ENCODE data around the gene SNX8. TPM values are rescaled to one million over a fixed set of nuclear protein-coding genes. Genes with fewer than 3 reads are reported as not detected.

Gene SNX8
- total and polyA plus RNA-seq, 2 donors (not counting 3 experiments of a cell fraction or from before 2014, with no cell fraction given), result 24.5 to 50.3 TPM

- H3K4me2 ChIP-seq (ENCODE audit: insufficient read depth, low read length), result no peak overlapping the region
- POLR2A ChIA-PET, result no interaction called here
- dilution Hi-C loops (cut with MboI; ENCODE audit: extremely low pct_ligation_motif_present, low sequenced_read_pairs), result no loop called here
- H3K9ac ChIP-seq (replicated peaks; ENCODE audit: extremely low read depth, insufficient read depth, low read length), result no peak overlapping the region
- H2AFZ ChIP-seq (ENCODE audit: low read depth, low read length), result no peak overlapping the region
- no peaks in the 10 kb centered on the region for H3K36me3 ChIP-seq (ENCODE audit: control insufficient read depth in 2 of 2, extremely low read depth in 1 of 2, insufficient read depth in 2 of 2, low read length in 2 of 2)
- H3K79me2 ChIP-seq (ENCODE audit: control insufficient read depth, insufficient read depth, low read length), result no peaks in the 10 kb centered on the region
- CTCF ChIA-PET, result no interaction called here
- no peaks in the 10 kb centered on the region for H3K9me1 ChIP-seq (replicated peaks; ENCODE audit: control insufficient read depth, extremely low read depth, insufficient read depth, low read length)
- no peaks in the 10 kb centered on the region for H3K27me3 ChIP-seq (ENCODE audit: control insufficient read depth in 2 of 2, insufficient read depth in 2 of 2, low read length in 2 of 2)
- no peaks in the 10 kb centered on the region for H3K4me1 ChIP-seq (ENCODE audit: control insufficient read depth, extremely low read depth, insufficient read depth, low read length)
- DNase-seq (ENCODE audit: low read depth, low spot score) (no peak), FAIRE-seq (no peak)
- no peak overlapping the region for H3K4me3 ChIP-seq (replicated peaks in 1 of 3; ENCODE audit: insufficient read depth in 1 of 3, low read depth in 1 of 3, low read length in 3 of 3)
- no peaks in the 10 kb centered on the region for H4K20me1 ChIP-seq (replicated peaks; ENCODE audit: control insufficient read depth, extremely low read depth, insufficient read depth, low read length)
- no peak for TF ChIP-seq MYC (IDR thresholded peaks at IDR 0.05; ENCODE audit: low read depth, low read length)
- no peak for TF ChIP-seq GATA2 (IDR thresholded peaks at IDR 0.05; ENCODE audit: insufficient read depth, insufficient read length, low read depth, low read length)
- TF ChIP-seq EZH2 (IDR thresholded peaks at IDR 0.05; ENCODE audit: borderline replicate concordance, low read depth, low read length, severe bottlenecking), result no peak
- TF ChIP-seq, protein P1, sequence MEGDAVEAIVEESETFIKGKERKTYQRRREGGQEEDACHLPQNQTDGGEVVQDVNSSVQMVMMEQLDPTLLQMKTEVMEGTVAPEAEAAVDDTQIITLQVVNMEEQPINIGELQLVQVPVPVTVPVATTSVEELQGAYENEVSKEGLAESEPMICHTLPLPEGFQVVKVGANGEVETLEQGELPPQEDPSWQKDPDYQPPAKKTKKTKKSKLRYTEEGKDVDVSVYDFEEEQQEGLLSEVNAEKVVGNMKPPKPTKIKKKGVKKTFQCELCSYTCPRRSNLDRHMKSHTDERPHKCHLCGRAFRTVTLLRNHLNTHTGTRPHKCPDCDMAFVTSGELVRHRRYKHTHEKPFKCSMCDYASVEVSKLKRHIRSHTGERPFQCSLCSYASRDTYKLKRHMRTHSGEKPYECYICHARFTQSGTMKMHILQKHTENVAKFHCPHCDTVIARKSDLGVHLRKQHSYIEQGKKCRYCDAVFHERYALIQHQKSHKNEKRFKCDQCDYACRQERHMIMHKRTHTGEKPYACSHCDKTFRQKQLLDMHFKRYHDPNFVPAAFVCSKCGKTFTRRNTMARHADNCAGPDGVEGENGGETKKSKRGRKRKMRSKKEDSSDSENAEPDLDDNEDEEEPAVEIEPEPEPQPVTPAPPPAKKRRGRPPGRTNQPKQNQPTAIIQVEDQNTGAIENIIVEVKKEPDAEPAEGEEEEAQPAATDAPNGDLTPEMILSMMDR (IDR thresholded peaks at IDR 0.05; ENCODE audit: extremely low read depth in 1 of 2, insufficient read depth in 1 of 2, low read depth in 1 of 2, low read length in 2 of 2), result no peak
- TF ChIP-seq POLR2AphosphoS5 (IDR thresholded peaks at IDR 0.05; ENCODE audit: insufficient read depth, low read depth, low read length), result no peak
- intact Hi-C loops (cut with micrococcal nuclease), result no loop called here
- no TSS peak for BruUV-seq (replicated peaks)
- no peak overlapping the region for H3K27ac ChIP-seq (ENCODE audit: insufficient read depth, low read depth, low read length)
- H3K9me3 ChIP-seq (replicated peaks; ENCODE audit: control insufficient read depth, insufficient read depth, low read length), result no peaks in the 10 kb centered on the region
These were observed 25.1 kb downstream of the SNX8 start for GRCh38 chr7:2289111-2289586.

- intact Hi-C loops (cut with micrococcal nuclease), result no loop called here
- Histone ChIP-seq H3K9me3 (replicated peaks; ENCODE audit: control insufficient read depth, insufficient read depth, low read length) (no peaks in the 10 kb centered on the region), H3K27me3 (ENCODE audit: control insufficient read depth in 2 of 2, insufficient read depth in 2 of 2, low read length in 2 of 2) (no peaks in the 10 kb centered on the region), H3K4me1 (ENCODE audit: control insufficient read depth, extremely low read depth, insufficient read depth, low read length) (no peaks in the 10 kb centered on the region), H3K79me2 (ENCODE audit: control insufficient read depth, insufficient read depth, low read length) (no peaks in the 10 kb centered on the region), H3K27ac (ENCODE audit: insufficient read depth, low read depth, low read length) (no peak overlapping the region), H2AFZ (ENCODE audit: low read depth, low read length) (no peak overlapping the region), H3K9me1 (replicated peaks; ENCODE audit: control insufficient read depth, extremely low read depth, insufficient read depth, low read length) (no peaks in the 10 kb centered on the region), H3K4me2 (ENCODE audit: insufficient read depth, low read length) (no peak overlapping the region), H4K20me1 (replicated peaks; ENCODE audit: control insufficient read depth, extremely low read depth, insufficient read depth, low read length) (no peaks in the 10 kb centered on the region), H3K36me3 (ENCODE audit: control insufficient read depth in 2 of 2, extremely low read depth in 1 of 2, insufficient read depth in 2 of 2, low read length in 2 of 2) (no peaks in the 10 kb centered on the region), H3K4me3 (replicated peaks in 1 of 3; ENCODE audit: insufficient read depth in 1 of 3, low read depth in 1 of 3, low read length in 3 of 3) (no peak overlapping the region), H3K9ac (replicated peaks; ENCODE audit: extremely low read depth, insufficient read depth, low read length) (no peak overlapping the region)
- dilution Hi-C loops (cut with MboI; ENCODE audit: extremely low pct_ligation_motif_present, low sequenced_read_pairs), result no loop called here
- ChIA-PET POLR2A (no interaction called here), CTCF (interaction anchor here (0.6 kb wide), 1 partner anchor 55 kb away, joined by 3 read pairs; no protein-coding TSS in a partner anchor)
- no peak for FAIRE-seq
- DNase-seq (ENCODE audit: low read depth, low spot score), result no peak
- TF ChIP-seq POLR2AphosphoS5 (IDR thresholded peaks at IDR 0.05; ENCODE audit: insufficient read depth, low read depth, low read length), result no peak
- no peak for TF ChIP-seq GATA2 (IDR thresholded peaks at IDR 0.05; ENCODE audit: insufficient read depth, insufficient read length, low read depth, low read length)
- TF ChIP-seq, protein P1 (IDR thresholded peaks at IDR 0.05; ENCODE audit: extremely low read depth in 1 of 2, insufficient read depth in 1 of 2, low read depth in 1 of 2, low read length in 2 of 2), result no peak
- TF ChIP-seq JUN (IDR thresholded peaks at IDR 0.05; ENCODE audit: borderline replicate concordance, insufficient read depth, insufficient read length, low read depth), result no peak
- no peak for TF ChIP-seq EZH2 (IDR thresholded peaks at IDR 0.05; ENCODE audit: borderline replicate concordance, low read depth, low read length, severe bottlenecking)
- TF ChIP-seq MYC (IDR thresholded peaks at IDR 0.05; ENCODE audit: low read depth, low read length), result no peak
- no peak for TF ChIP-seq FOS (IDR thresholded peaks at IDR 0.05; ENCODE audit: borderline replicate concordance, insufficient read depth, low read length)
- no TSS peak for BruUV-seq (replicated peaks)
These were observed 25.7 kb downstream of the SNX8 start for GRCh38 chr7:2288503-2288902.

All from endothelial cell of umbilical vein (primary cell).